Activated CD4-positive, alpha-beta T cell treated with anti-CD3 and anti-CD28 coated beads for 1 hour (primary cell): ENCODE data around the gene MMRN2.
"Not testable (repeated sequence)": the region's sequence is repeated elsewhere in the genome, so short reads cannot be mapped to it uniquely, and the experiment has no call there.

Experiments
- DNase-seq: peaks from one replicate; pipeline ENCODE4 v3.0.0-alpha.2; 2020

The MMRN2 gene

DNA sequence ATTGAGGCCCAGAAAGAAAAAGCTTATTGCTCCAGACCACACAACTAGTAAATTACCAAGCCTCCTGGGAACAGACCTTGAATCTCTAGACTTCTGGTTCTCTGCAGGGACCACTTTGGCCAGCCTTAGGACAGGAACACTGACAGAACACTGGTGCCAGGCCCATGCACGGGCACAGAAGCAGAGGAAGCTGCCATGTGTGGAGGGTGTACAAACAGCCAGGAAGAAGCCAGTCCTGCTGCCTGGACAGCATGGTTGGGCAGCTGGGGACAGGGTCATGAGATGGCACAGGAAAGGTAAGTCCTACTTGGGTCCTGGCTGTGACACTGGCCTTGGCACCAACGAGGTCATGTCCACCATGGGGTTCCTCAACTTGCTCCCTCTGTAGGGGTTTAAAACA lies 19.2 kb downstream of the MMRN2 start:
- DNase-seq: no peak

DNA sequence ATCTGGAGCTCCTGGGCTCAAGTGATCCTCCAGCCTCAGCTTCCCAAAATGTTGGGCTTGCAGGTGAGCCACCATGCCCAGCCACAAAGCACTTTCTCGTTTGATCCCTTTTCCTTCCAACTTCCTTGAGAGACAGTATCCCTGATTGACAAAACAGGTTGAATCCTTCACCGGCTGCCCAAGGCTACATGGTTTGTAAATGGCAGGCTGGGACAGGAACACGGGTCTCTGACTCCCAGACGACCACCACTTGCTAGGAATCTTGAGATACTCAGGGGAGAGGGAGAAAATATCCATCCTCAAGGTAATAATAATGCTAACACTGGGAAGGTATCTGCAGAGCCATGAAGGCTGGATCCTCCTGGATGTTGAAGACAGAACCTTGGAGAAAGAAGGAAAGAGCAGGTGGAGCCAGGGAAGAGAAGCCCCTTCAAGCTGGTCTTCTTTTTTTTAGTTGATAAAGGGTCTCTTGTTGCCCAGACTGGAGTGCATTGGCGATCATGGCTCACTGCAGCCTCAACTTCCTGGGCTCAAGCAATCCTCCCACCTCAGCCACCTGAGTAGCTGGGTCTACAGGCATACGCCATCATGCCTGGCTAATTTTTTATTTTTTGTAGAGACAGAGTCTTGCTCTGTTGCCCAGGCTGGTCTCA lies 19.8 kb downstream of the MMRN2 start:
- DNase-seq: no peak

DNA sequence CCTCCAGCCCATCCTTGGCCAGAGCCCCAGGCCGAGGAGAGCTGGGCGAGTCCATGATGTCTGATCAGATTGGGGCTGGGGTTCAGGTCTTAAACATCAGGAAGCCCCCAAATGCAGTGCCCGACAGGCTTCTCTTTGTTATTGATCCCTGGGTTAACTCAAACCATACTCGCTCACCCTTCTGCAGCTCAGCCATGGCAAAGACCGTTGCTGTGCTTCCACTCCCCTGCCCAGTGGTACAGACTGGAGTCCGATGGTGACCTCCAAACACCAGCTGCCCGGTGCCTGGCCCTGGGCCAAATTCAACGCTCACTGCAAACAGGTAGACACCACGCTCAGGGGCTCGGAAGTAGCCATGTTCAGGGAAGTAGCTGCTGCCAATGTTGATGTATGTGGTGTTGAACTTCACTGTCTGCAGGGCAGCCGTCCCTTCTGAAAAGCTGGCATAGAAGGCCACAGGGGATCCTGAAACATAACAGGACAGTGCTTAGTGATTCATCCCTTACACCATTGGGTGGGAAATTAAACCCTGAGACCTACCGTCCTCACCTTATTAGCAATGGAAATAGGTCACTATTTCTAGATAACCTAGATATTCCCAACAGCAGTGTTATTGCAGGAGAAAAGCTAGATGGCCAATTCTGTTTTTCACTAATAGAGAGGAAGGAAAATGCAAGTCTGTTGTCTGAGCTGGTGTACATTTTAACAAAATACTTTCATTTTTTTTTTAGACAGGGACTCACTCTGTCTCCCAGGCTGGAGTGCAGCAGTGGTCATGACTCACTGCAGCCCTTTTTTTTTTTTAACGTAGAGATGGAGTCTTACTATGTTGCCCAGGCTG lies 20.5 kb downstream of the MMRN2 start:
- no peak for DNase-seq

DNA sequence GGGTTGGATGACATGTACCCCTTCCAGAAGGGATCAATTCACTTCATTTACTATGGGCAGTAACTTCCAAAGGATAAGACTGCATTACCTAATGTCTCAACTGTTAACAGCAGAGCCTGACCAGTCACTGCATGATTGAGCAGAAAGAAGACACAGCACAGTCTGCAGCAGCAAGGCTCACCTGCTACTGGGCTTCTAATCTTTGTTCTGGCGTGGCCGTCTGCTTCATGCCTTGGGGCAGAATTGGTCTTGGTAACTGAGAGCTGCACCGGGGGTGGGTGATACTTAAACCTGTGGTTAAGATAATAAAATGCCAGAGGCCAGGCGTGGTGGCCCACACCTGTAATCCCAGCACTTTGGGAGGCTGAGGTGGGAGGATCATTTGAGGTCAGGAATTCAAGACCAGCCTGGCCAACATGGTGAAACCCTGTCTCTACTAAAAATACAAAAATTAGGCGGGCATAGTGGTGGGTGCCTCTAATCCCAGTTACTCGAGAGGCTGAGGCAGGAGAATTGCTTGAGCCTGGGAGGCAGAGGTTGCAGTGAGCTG lies 23.2 kb downstream of the MMRN2 start:
- DNase-seq: not testable (repeated sequence)

DNA sequence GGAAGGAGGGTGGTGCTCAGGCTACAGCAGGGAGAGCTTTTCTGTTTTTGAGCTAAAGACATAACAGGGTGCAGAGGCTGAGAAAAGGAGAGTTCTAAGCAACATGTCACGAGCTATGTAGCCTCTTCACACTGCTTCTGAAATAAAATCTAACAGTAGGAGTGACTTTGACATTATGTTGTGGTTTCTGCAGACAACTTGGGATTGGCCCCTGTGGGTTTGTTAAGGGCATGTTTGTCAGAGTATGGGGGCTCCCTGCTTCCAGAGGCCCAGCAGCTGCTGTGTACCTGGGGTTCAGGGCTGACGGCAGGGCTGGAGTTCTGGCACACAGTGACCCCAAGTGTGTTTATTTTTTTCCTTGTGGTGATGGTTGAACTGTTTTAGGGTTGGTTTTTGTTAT lies 24.7 kb downstream of the MMRN2 start:
- DNase-seq: no peak

DNA sequence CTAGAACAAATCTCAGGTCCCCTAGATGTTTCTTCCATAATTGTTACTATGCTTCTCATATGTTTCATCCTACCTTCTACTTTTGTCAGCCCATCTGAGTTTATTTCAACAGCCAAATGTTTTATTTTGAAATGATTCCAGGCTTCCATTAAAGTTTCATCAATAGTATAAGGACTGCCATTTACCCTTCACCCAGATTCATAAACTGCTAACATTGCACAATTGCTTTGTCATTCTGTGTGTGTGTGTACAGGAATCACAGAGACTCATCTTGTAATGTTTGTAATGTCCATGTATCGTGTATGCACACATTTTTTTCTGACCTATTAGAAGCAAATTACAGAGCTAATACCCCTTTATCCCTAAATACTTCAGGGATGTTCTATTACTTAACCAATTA lies 25.5 kb downstream of the MMRN2 start:
- DNase-seq: no peak

DNA sequence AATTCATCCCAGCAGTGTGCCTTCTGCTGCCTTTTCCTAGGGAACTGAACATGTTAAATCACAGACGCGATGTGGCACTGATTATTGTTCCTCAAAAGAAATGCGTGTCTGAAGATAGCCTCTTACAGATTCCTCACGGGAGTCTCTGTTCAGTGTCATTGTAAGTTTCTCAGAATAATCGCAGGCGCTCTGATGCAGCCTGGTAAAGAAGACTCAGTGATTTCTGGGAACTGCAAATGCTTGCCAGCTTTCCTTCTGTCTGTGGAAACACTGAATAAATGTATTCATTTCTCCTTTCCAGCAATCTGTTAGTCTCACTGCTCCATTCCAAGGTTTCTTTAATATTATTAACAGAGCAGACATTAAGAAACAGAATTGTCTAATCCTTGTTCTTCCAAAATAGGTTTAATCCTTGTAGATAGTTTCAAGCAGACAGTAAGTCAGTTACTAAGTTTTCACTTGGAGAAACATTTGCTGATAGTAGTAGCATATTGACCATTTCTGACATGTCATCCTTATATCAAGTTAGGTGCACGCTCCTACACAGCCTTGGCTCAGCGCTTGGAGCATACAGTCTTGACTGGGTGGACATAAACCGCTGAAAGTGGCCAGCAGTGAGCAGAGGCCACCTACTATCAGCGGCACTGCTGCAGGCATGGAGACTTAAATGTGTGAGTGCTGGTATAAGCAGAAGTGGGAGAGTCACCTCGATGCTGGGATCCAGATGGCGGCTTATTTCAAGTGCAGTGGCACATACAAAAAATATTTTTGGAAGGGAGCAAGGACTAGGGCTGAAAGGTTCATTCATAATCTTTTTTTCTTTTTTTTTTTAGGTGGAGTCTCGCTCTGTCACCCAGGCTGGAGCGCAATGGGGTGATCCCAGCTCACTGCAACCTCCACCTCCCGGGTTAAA lies 27.7 kb downstream of the MMRN2 start:
- DNase-seq: no peak

DNA sequence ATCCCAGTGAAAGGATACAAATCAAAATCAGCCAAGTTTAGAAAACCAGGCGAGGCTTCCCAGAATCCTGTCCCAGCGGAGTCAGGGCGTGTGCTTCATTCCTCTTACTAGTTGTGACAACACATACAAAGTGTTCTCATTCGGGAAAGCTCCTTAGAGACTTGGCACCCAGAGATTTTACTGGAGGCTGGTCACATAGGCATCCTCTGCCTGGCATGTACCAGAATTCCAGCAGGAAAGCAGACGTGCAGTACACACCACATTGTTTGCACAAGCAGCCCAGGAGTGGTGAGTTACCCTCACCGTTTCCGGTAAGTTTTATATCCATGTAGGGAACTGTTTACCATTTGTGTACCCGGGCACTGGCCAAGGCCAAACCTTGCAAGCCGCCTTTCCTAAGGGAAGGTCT lies 34.9 kb downstream of the MMRN2 start:
- DNase-seq: no peak

DNA sequence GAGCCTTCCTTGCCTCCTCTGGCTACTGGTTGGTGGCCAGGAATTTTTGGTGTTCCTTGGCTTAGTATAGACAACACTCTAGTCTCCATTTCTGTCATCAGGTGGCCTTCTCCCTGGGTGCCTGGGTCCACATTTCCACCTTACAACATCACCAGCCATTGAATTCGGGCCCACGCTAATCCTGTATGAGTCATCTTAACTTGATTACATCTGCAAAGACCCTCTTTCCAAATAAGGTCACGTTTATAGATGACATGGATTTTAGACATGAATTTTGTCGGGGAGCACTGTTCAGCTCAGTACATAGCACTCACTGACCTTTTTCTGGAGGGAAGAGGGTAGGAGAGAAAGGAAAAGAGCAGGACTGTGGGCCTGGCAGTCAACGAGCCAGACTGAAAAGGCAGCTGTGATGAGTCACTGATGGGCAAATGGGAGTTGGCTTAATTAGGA lies 39.4 kb downstream of the MMRN2 start:
- no peak for DNase-seq

DNA sequence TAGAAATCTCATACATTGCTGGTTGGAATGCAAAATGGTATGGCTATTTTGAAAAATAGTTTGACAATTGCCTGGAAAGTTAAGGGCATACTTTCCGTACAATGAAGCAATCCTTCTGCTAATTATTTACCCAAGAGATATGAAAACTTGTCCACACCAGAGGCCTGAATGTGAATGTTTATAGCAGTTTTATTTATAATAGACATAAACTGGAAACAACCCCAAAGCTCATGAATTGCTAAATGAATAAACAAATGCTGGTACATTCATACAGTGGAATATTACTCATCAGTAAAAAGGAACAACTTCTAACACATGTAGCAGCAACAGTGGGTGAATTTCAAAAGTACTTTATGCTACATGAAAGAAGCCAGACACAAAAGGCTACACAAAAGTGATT lies 42.7 kb downstream of the MMRN2 start:
- no peak for DNase-seq

DNA sequence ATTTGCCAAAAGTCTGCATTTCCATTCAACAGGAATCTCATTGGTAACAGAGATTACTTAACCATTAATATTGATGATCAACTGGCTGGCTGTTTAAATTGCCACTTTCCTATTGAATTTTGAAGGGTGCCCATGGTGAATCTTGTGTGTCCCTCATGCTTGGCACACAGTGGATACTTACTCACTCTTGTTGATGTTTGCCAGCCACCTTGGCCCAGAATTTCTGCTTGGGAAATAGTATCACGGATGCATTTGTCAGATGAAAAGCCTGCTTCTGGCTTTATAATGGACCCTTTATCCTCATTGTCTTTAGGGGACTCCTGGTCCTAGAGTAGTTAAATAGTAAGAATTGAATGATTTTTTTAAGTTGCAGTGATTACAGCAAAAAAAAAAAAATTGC lies 52.0 kb downstream of the MMRN2 start:
- no peak for DNase-seq

DNA sequence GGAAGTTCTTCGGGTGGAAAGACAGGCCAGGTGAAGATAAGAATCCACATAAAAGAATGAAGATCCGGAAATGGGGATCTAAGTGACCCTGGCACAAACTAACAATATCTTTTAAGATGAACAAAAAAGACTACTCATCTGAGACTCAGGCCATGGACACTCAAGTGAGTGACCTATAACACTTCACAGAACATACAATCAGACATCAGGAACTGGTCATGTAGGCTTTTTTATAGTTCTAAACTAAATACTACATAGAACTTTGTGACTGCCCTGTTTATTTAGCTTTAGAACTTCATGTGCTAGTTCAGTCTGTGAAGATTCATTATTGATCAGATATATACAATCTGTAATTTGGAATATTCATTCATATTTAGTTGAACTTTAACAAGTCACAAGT lies 52.8 kb downstream of the MMRN2 start:
- no peak for DNase-seq

DNA sequence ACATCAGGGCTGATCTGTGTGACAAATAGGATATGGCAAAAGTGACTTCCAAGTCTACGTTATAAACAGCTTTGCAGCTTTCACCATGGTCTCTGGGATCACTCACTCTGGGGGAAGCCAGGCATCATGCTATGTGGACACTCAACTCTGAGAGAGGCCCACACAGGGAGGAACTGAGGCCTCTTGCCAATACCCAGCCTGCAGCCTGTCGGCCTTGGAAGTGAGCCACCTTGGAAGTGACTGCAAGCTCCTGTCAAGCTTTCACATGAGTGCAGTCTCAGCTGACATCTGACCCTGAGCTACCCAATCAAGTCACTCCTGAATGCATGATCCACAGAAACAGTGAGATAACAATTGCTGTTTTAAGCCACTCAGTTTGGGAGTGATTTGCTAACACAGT lies 56.5 kb downstream of the MMRN2 start:
- DNase-seq: no peak

DNA sequence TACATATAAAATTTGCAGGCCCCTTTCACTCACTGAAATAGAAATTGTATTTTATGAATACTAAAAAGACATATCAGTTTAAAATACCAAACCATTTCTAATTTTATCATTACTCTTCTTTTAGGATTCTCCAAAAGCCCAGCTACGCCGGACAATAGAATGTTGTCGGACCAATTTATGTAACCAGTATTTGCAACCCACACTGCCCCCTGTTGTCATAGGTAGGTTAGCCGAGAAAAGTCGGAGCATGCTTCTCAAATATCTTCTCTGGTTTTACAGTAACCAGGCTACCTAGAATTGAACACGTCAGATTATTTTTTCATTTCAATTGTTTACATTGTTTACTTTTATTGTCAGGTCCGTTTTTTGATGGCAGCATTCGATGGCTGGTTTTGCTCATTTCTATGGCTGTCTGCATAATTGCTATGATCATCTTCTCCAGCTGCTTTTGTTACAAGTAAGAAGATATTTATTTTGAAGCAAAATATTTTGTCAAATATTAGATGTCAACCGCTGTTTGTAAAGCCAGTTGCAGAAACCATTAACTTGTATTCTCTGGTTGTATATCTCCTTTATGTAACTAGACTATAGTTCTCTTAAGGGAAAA lies 57.6 kb downstream of the MMRN2 start:
- no peak for DNase-seq

DNA sequence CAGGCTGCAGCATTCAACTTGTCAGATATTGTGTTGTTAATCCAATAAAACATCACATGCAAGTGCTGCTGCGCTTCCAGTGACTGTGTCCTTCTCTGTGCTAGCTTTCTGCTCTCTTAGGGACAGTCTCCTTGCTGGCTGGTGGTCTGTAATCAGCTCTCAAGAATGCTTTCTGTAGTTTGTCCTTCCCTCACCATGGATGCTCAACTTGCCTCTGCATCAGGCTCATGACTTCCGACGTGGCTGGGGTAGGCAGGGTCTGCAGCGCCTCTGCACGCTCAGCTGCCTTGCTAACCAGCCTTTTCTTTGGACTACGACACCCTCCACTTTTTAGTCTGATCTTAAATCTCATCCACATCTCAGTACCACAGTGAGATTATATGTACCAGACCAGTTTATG lies 58.3 kb downstream of the MMRN2 start:
- no peak for DNase-seq

DNA sequence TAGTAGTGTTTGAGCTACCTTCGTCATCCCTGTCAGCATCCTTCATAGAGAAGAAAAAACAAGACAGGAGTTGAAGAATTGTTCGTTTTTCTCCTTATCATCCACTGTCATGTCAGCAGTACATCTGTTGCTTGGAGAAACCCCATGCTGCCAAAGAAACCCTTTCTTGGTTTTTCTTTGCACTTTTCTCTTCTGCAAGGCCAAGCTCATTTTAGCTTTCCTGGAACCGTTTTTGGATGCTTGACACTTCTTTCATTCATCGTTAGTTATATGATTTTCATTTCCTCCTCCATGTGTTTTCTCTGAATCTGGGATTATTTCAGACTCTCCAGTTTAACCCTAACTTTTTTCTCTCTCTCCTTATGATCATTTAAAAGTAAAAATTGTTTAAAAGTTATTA lies 58.9 kb downstream of the MMRN2 start:
- DNase-seq: no peak

DNA sequence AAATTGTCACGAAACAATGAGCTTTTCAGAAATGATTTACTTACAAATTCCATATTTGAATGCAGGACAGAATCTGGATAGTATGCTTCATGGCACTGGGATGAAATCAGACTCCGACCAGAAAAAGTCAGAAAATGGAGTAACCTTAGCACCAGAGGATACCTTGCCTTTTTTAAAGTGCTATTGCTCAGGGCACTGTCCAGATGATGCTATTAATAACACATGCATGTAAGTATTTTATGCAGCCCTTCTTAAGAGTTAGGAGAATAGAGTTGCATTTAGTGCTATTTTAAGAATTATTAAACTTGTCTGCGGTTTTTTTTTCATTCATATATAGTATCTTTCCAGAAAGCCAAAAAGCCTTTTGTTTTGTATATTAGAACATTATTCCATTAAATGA lies 67.4 kb downstream of the MMRN2 start:
- no peak for DNase-seq

DNA sequence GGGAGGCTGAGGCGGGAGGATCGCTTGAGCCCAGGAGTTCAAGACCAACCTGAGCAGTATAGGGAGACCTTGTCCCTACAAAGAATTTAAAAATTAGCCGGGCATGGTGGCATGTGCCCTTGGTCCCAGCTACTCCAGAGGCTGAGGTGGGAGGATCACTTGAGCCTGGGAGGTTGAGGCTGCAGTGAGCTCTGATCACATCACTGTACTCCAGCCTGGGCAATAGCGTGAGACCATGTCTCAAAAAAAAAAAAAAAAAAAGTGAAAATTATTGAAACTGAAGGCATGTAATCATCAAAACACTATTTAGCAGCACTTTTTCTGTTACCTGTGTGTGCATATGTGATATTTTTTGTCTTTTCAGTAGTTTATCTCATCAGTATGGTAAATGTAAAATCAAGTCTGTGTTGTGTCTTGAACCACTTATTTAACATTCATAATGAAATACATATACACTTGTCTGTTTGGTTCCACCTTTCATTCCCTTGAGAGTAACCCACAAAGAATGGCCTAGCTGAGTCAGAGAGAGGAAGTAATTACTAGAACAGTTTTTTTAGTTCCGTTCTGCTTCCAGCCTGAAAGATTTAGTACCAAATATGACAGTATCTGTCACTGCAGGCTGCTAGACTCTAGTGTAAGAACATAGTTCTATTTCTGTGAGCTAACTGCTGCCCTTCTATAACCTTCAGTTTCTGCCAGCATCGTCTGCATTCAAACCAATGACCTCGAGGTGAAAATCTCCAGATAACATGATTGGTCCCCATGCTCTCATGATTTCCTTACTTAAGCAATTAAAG lies 68.6 kb downstream of the MMRN2 start:
- no peak for DNase-seq
